Activated CD4-positive, alpha-beta T cell treated with anti-CD3 and anti-CD28 coated beads, Interleukin-2, Interleukin-6, amounts not matched to agents 100 ng/mL and 50 ng/mL, durations not matched to agents 16 hours and 8 hours (primary cell): ENCODE data around the gene SND1.

Experiments used
- DNase-seq: peaks from one replicate; pipeline ENCODE4 v3.0.0-alpha.2; 2020

The SND1 gene

GRCh38 chr7:127838816-127839415 is 186.9 kb downstream of the SND1 start:
- DNase-seq, result no peak

- DNase-seq, result no peak
Measured at GRCh38 chr7:127840226-127840951, 188.4 kb downstream of the SND1 start.

- no peak for DNase-seq
Measured at GRCh38 chr7:127844165-127844564, 192.2 kb downstream of the SND1 start.

GRCh38 chr7:127844707-127845331 is 192.8 kb downstream of the SND1 start:
- no peak for DNase-seq

- DNase-seq, result no peak
Measured at GRCh38 chr7:127845522-127846214, 193.7 kb downstream of the SND1 start.

- DNase-seq, result no peak
Measured at GRCh38 chr7:127847641-127848040, 195.6 kb downstream of the SND1 start.

- DNase-seq, result no peak
Measured at GRCh38 chr7:127848241-127848640, 196.2 kb downstream of the SND1 start.

GRCh38 chr7:127850195-127850594 is 198.2 kb downstream of the SND1 start:
- peak; percentile 77 for DNase-seq

GRCh38 chr7:127854383-127854782 is 202.4 kb downstream of the SND1 start:
- no peak for DNase-seq

- no peak for DNase-seq
Measured at GRCh38 chr7:127857464-127857841, 205.5 kb downstream of the SND1 start.

GRCh38 chr7:127858091-127858914 is 206.3 kb downstream of the SND1 start:
- no peak for DNase-seq

- no peak for DNase-seq
Measured at GRCh38 chr7:127858915-127859189, 206.9 kb downstream of the SND1 start.

- DNase-seq, result no peak
Measured at GRCh38 chr7:127859330-127859729, 207.3 kb downstream of the SND1 start.

- no peak for DNase-seq
Measured at GRCh38 chr7:127862525-127862924, 210.5 kb downstream of the SND1 start.

GRCh38 chr7:127863082-127863481 is 211.1 kb downstream of the SND1 start:
- DNase-seq, result no peak

- no peak for DNase-seq
Measured at GRCh38 chr7:127865466-127865865, 213.5 kb downstream of the SND1 start.

- no peak for DNase-seq
Measured at GRCh38 chr7:127870231-127870907, 218.4 kb downstream of the SND1 start.

- no peak for DNase-seq
Measured at GRCh38 chr7:127871226-127871625, 219.2 kb downstream of the SND1 start.

GRCh38 chr7:127872122-127872521 is 220.1 kb downstream of the SND1 start:
- DNase-seq, result no peak

- no peak for DNase-seq
Measured at GRCh38 chr7:127873151-127873550, 221.2 kb downstream of the SND1 start.

GRCh38 chr7:127873715-127874636 is 222.0 kb downstream of the SND1 start:
- DNase-seq, result peak; percentile 28
